HepG2 (cell line): Measurements from ENCODE around the gene APBB2. TPM values are rescaled to one million over a fixed set of nuclear protein-coding genes. Genes with fewer than 3 reads are reported as not detected.

Experiments
- ATAC-seq: fragments of 200-7000 bp; cut with Tn5 transposase; 3 replicates; pipeline ENCODE4 v1.9.1; 2020; ENCODE audit warnings: mild to moderate bottlenecking, moderate library complexity
- BruUV-seq: library from RNA; stranded (reverse); fragments of 400-500 nt; replicated peaks from 2 replicates; lab custom pipeline; 2021; lab: Mats Ljungman, UMichigan
- CTCF ChIA-PET: fragments of 300-600 bp; formaldehyde crosslinking; extraction: SDS; loops from one replicate; lab custom pipeline; 2021; ENCODE audit warnings: low total read pairs, inconsistent platforms, low intra/inter-chr PET ratio; lab: Yijun Ruan, JAX
- POLR2A ChIA-PET: fragments of 350-600 bp; sonication (Branson Sonifier 250); formaldehyde crosslinking; loops from one replicate; lab custom pipeline; 2020; ENCODE audit warnings: antibody characterized with exemption, inconsistent platforms; lab: Yijun Ruan, JAX
- DNase-seq: peaks from one replicate; pipeline ENCODE4 v3.0.0-alpha.2; 2015; ENCODE audit warnings: low spot score
- FAIRE-seq: peaks from 3 replicates; lab custom pipeline; 2011; peaks lifted over from hg19 to GRCh38; lab: Jason Lieb, UNC
- H2AFZ ChIP-seq: one replicate; pipeline ENCODE4 v1.6.1; 2011; ENCODE audit warnings: low read length, inconsistent platforms
- H3K27ac ChIP-seq: fragments of 300-600 bp; 3 replicates; pipeline ENCODE4 v1.8.0; 2011; ENCODE audit warnings: mixed run types, mild to moderate bottlenecking, mixed read lengths, low read length, inconsistent platforms; ENCODE audit not compliant: insufficient read depth; ENCODE audit errors: extremely low read length
- H3K27me3 ChIP-seq, 2 experiments: fragments of 200-600 bp in 1 of 2; 2 replicates in 1 of 2; 3 replicates in 1 of 2; pipeline versions ENCODE4 v1.6.0 to v1.8.0; 2011; ENCODE audit warnings: low read length in 2 of 2, mild to moderate bottlenecking in 2 of 2, moderate library complexity in 2 of 2, inconsistent platforms in 1 of 2; ENCODE audit not compliant: insufficient read depth in 2 of 2, control insufficient read depth in 1 of 2
- H3K36me3 ChIP-seq, 2 experiments: fragments of 200-600 bp in 1 of 2; replicated peaks in 1 of 2; 2 replicates in 1 of 2; 3 replicates in 1 of 2; pipeline versions ENCODE4 v1.5.1 to v1.8.0; 2011; ENCODE audit warnings: low read length in 2 of 2, inconsistent platforms in 1 of 2; ENCODE audit not compliant: insufficient read depth in 2 of 2, control insufficient read depth in 1 of 2
- H3K4me1 ChIP-seq: 2 replicates; pipeline ENCODE4 v1.5.1; 2012; ENCODE audit warnings: low read length, inconsistent platforms; ENCODE audit not compliant: insufficient read depth
- H3K4me2 ChIP-seq: 2 replicates; pipeline ENCODE4 v1.6.0; 2011; ENCODE audit warnings: low read depth, low read length, inconsistent platforms
- H3K4me3 ChIP-seq, 3 experiments: fragments of 200-600 bp in 1 of 3; sonication (generic), shearing (Covaris generic) in 1 of 3; replicated peaks in 1 of 3; 2 replicates each; pipeline ENCODE4 v1.5.1; 2011 to 2016; ENCODE audit warnings: low read length in 3 of 3, inconsistent platforms in 2 of 3, low read depth in 2 of 3, mild to moderate bottlenecking in 2 of 3, control low read depth in 1 of 3, mixed read lengths in 1 of 3; ENCODE audit not compliant: insufficient read depth in 1 of 3
- H3K79me2 ChIP-seq: one replicate; pipeline ENCODE4 v1.6.1; 2011; ENCODE audit warnings: low read length, inconsistent platforms; ENCODE audit not compliant: insufficient read depth
- H3K9ac ChIP-seq: 2 replicates; pipeline ENCODE4 v1.6.0; 2011; ENCODE audit warnings: mild to moderate bottlenecking, low read depth, low read length, inconsistent platforms; ENCODE audit not compliant: insufficient read depth
- H3K9me3 ChIP-seq: 2 replicates; pipeline ENCODE4 v1.5.1; 2012; ENCODE audit warnings: mild to moderate bottlenecking, low read length
- H4K20me1 ChIP-seq: 2 replicates; pipeline ENCODE4 v1.6.0; 2011; ENCODE audit warnings: inconsistent platforms, mild to moderate bottlenecking, low read length, moderate library complexity; ENCODE audit not compliant: insufficient read depth
- HNRNPLL ChIP-seq: fragments of 200-400 bp; formaldehyde crosslinking; IDR thresholded peaks from 2 replicates; pipeline ENCODE4 v1.6.1; 2017; ENCODE audit warnings: mild to moderate bottlenecking, low read depth, low read length; ENCODE audit not compliant: poor library complexity, severe bottlenecking
- PHF21A ChIP-seq: sonication (generic); formaldehyde crosslinking; IDR thresholded peaks from 2 replicates; pipeline ENCODE4 v1.5.0; 2020; ENCODE audit warnings: mild to moderate bottlenecking, missing genetic modification reagents
- WIZ ChIP-seq: sonication (generic); formaldehyde crosslinking; IDR thresholded peaks from 2 replicates; pipeline ENCODE4 v1.5.1; 2020; ENCODE audit warnings: mild to moderate bottlenecking, missing genetic modification reagents
- ZNF138 ChIP-seq: sonication (generic); formaldehyde crosslinking; IDR thresholded peaks from 2 replicates; pipeline ENCODE4 v1.5.0; 2020; ENCODE audit warnings: mild to moderate bottlenecking, low read depth, missing genetic modification reagents
- ZNF292 ChIP-seq: sonication (generic); formaldehyde crosslinking; IDR thresholded peaks from 2 replicates; pipeline ENCODE4 v1.8.1; 2022; ENCODE audit warnings: mild to moderate bottlenecking, low read depth, missing genetic modification reagents, borderline replicate concordance
- WGBS: methylation state at CpG from one replicate; pipeline ENCODE4 v1.1.6; 2017; ENCODE audit warnings: low lambda C conversion rate; 5-methylcytosine and 5-hydroxymethylcytosine counted together
- in situ Hi-C: cut with HindIII; loops from 2 replicates; pipeline ENCODE4 v1.10.0; 2017; ENCODE audit warnings: low pct_unique_long_range_greater_than_20kb; ENCODE audit not compliant: extremely low pct_ligation_motif_present
- intact Hi-C: fragments of 100-400 bp; cut with micrococcal nuclease; formaldehyde crosslinking; loops from one replicate; pipeline ENCODE4 v1.10.0; 2022; ENCODE audit not compliant: unreplicated experiment
- polyA plus RNA-seq, 8 experiments: library from polyadenylated mRNA; depleted of rRNA in 3 of 8; stranded (reverse) in 7 of 8; unstranded in 1 of 8; fragments of >200 nt; fragmentation: Illumina TruSeq in 4 of 8; extraction: Trizol in 4 of 8; gene quantifications; 2 replicates each; pipeline versions ENCODE4 v1.2.1 to v1.2.3, GENCODE V29; 2011 to 2016; ENCODE audit warnings: low read depth in 4 of 8, missing spikeins in 1 of 8, mixed read lengths in 1 of 8; ENCODE audit not compliant: insufficient read depth in 1 of 8
- total RNA-seq, 5 experiments: library from RNA; depleted of rRNA; stranded (reverse); fragments of >200 nt; fragmentation: Illumina TruSeq; extraction: Trizol; gene quantifications; 2 replicates each; pipeline ENCODE4 v1.2.3, GENCODE V29; 2016; ENCODE audit warnings: low read depth in 1 of 5
- TF ChIP-seq, protein P1 (sequence below): sonication (generic); formaldehyde crosslinking; IDR thresholded peaks from 2 replicates; pipeline ENCODE4 v1.5.0; 2020; ENCODE audit warnings: missing genetic modification reagents
- TF ChIP-seq, protein P2 (sequence below): sonication (generic); formaldehyde crosslinking; IDR thresholded peaks from 2 replicates; pipeline ENCODE4 v1.5.0; 2020; ENCODE audit warnings: missing genetic modification reagents

APBB2 gene
- total and polyA plus RNA-seq, 2 of the 13 experiments (the other 11 are each of a cell fraction or from before 2014, with no cell fraction given) = 11.7 to 17.0 TPM

DNA sequence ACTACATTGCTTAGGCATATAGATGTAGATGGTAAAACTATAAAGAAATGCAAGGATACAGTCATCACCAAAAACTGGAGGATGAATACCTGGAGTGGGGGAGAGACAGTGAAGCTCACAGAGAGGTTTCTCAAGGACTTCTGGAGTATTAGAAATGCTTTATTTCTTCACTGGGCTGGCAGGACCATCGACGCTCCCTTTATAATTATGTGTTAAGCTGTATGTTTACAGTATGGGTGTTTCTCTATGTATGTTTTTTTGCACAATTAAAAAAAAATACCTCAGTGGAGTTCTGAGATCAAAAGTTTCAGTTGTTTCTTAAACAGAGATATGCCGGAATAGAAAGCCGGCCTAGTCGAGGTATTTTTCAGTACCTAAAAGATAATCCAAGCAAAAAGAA, 263.3 kb downstream of the APBB2 start:
- Histone ChIP-seq H3K27me3 (no peaks in the 10 kb centered on the region), H3K4me3 (no peak overlapping the region), H3K79me2 (no peaks in the 10 kb centered on the region), H3K36me3 (0 out of 5 replicates have a peak, but pooled peaks cover 0 to 4% of the 10 kb centered on the region in 2 experiments), H2AFZ (no peak overlapping the region), H3K4me1 (no peaks in the 10 kb centered on the region), H3K27ac (no peak overlapping the region), H4K20me1 (no peaks in the 10 kb centered on the region), H3K9me3 (no peaks in the 10 kb centered on the region), H3K4me2 (no peak overlapping the region), H3K9ac (no peak overlapping the region)
- whole genome bisulfite sequencing = 98% methylated on average over 5 of the region's 5 CpGs
- FAIRE-seq (no peak), DNase-seq (no peak), ATAC-seq (no peak)
- CTCF ChIA-PET = no interaction called here
- in situ Hi-C loops (no loop called here), intact Hi-C loops (no loop called here)
- no peak for TF ChIP-seq ZNF292
- no peak for TF ChIP-seq PHF21A (CRISPR knock-in tag)
- TF ChIP-seq, protein P1, sequence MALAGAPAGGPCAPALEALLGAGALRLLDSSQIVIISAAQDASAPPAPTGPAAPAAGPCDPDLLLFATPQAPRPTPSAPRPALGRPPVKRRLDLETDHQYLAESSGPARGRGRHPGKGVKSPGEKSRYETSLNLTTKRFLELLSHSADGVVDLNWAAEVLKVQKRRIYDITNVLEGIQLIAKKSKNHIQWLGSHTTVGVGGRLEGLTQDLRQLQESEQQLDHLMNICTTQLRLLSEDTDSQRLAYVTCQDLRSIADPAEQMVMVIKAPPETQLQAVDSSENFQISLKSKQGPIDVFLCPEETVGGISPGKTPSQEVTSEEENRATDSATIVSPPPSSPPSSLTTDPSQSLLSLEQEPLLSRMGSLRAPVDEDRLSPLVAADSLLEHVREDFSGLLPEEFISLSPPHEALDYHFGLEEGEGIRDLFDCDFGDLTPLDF = no peak
- no peak for TF ChIP-seq ZNF138 (CRISPR knock-in tag)
- TF ChIP-seq WIZ (CRISPR knock-in tag) = no peak
- TF ChIP-seq, protein P2, sequence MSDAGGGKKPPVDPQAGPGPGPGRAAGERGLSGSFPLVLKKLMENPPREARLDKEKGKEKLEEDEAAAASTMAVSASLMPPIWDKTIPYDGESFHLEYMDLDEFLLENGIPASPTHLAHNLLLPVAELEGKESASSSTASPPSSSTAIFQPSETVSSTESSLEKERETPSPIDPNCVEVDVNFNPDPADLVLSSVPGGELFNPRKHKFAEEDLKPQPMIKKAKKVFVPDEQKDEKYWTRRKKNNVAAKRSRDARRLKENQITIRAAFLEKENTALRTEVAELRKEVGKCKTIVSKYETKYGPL (CRISPR knock-in tag) = no peak
- no peak for TF ChIP-seq HNRNPLL
- POLR2A ChIA-PET = no interaction called here
- no TSS peak for BruUV-seq
